ENCODE measurements around the gene SPATA24.

Gene SPATA24

DNA sequence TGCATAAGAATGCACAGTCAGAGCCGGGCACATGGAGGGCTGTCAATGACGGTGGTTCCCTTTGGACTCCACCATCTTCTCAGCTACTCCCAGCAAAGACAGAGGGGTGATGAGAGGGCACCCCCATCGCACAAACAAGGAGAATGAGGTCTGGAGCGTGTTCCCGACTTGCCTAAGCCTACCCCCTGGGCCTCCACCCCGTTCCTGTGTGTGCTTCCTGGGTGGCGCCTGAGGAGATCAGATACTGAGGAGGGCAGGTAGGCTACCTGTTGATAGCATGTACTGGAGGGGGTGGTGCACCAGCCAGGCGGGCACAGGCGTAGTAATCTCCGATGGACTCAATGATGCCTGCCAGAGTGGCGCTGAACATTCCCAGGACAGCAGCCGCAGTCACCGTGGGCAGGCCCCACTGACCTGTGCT is 24.9 kb downstream of the SPATA24 start:
- TF ChIP-seq TCF12 (IDR thresholded peaks at IDR 0.05; ENCODE audit: low read depth): no peak
- TF ChIP-seq EP300 (IDR thresholded peaks at IDR 0.05; ENCODE audit: borderline replicate concordance): no peak
- TF ChIP-seq, protein P1, sequence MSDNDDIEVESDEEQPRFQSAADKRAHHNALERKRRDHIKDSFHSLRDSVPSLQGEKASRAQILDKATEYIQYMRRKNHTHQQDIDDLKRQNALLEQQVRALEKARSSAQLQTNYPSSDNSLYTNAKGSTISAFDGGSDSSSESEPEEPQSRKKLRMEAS (IDR thresholded peaks at IDR 0.05): no peak
- no peak for TF ChIP-seq EGR1 (IDR thresholded peaks at IDR 0.05)
- no peak for TF ChIP-seq TAF1 (IDR thresholded peaks at IDR 0.05; ENCODE audit: low read depth)
- no peak for TF ChIP-seq TEAD4 (IDR thresholded peaks at IDR 0.05)
- TF ChIP-seq RAD21 (IDR thresholded peaks at IDR 0.05; ENCODE audit: low read depth): no peak
- TF ChIP-seq YY1 (IDR thresholded peaks at IDR 0.05; ENCODE audit: low read depth): no peak
- TF ChIP-seq, protein P2, sequence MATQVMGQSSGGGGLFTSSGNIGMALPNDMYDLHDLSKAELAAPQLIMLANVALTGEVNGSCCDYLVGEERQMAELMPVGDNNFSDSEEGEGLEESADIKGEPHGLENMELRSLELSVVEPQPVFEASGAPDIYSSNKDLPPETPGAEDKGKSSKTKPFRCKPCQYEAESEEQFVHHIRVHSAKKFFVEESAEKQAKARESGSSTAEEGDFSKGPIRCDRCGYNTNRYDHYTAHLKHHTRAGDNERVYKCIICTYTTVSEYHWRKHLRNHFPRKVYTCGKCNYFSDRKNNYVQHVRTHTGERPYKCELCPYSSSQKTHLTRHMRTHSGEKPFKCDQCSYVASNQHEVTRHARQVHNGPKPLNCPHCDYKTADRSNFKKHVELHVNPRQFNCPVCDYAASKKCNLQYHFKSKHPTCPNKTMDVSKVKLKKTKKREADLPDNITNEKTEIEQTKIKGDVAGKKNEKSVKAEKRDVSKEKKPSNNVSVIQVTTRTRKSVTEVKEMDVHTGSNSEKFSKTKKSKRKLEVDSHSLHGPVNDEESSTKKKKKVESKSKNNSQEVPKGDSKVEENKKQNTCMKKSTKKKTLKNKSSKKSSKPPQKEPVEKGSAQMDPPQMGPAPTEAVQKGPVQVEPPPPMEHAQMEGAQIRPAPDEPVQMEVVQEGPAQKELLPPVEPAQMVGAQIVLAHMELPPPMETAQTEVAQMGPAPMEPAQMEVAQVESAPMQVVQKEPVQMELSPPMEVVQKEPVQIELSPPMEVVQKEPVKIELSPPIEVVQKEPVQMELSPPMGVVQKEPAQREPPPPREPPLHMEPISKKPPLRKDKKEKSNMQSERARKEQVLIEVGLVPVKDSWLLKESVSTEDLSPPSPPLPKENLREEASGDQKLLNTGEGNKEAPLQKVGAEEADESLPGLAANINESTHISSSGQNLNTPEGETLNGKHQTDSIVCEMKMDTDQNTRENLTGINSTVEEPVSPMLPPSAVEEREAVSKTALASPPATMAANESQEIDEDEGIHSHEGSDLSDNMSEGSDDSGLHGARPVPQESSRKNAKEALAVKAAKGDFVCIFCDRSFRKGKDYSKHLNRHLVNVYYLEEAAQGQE (IDR thresholded peaks at IDR 0.05; ENCODE audit: low read depth): no peak
- no peak for TF ChIP-seq FOXM1 (IDR thresholded peaks at IDR 0.05; ENCODE audit: borderline replicate concordance, low read depth)
- TF ChIP-seq CEBPB (IDR thresholded peaks at IDR 0.05): no peak
- TF ChIP-seq CREB1 (IDR thresholded peaks at IDR 0.05; ENCODE audit: low read depth): no peak
- TF ChIP-seq NFIC (IDR thresholded peaks at IDR 0.05): no peak
- TF ChIP-seq, protein P3, sequence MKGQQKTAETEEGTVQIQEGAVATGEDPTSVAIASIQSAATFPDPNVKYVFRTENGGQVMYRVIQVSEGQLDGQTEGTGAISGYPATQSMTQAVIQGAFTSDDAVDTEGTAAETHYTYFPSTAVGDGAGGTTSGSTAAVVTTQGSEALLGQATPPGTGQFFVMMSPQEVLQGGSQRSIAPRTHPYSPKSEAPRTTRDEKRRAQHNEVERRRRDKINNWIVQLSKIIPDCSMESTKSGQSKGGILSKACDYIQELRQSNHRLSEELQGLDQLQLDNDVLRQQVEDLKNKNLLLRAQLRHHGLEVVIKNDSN (IDR thresholded peaks at IDR 0.05): no peak
- no peak for TF ChIP-seq ZBTB7A (IDR thresholded peaks at IDR 0.05; ENCODE audit: low read depth)

DNA sequence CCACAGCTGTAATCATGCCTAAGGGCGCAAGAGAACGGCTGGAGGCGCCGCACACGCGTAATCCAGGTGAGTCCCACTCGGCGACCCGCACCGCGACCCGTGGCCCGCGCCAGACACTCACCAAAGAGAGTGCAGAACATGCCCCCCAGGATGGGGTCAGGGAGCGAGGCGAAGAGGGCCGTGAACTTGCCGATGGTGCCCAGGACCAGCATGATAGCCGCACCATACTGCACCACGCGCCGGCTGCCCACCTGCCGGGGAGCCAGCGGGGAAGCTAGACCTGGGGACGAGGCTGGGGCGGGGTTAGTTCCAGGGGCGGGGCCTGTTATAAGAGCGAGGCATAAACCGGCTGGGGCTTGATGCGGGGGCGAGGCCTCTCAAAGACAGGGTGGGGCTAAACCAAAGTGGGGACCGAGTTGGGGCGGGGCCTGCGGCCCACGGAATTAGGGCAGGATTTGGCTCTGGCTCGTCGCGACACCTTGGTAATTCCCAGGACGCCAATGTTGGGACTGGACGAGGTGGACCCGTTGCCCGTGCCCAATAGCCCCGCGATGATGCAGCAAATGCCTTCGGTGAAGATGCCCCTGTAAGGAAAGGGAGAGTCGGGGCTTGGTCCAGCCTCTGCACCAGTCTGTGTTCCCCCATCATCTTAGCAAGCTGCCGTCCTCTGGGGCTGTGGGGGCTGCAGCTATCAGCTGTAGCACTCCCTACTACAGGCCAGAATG is 25.6 kb downstream of the SPATA24 start:
- TF ChIP-seq EGR1 (IDR thresholded peaks at IDR 0.05): no peak
- no peak for TF ChIP-seq YY1 (IDR thresholded peaks at IDR 0.05; ENCODE audit: low read depth)
- TF ChIP-seq, protein P2 (IDR thresholded peaks at IDR 0.05; ENCODE audit: low read depth): no peak
- TF ChIP-seq FOXM1 (IDR thresholded peaks at IDR 0.05; ENCODE audit: borderline replicate concordance, low read depth): no peak
- no peak for TF ChIP-seq TAF1 (IDR thresholded peaks at IDR 0.05; ENCODE audit: low read depth)
- TF ChIP-seq, protein P1 (IDR thresholded peaks at IDR 0.05): no peak
- TF ChIP-seq TCF12 (IDR thresholded peaks at IDR 0.05; ENCODE audit: low read depth): no peak
- no peak for TF ChIP-seq ZBTB7A (IDR thresholded peaks at IDR 0.05; ENCODE audit: low read depth)
- TF ChIP-seq, protein P3 (IDR thresholded peaks at IDR 0.05): no peak
- TF ChIP-seq EP300 (IDR thresholded peaks at IDR 0.05; ENCODE audit: borderline replicate concordance): no peak
- TF ChIP-seq TEAD4 (IDR thresholded peaks at IDR 0.05): no peak
- TF ChIP-seq CREB1 (IDR thresholded peaks at IDR 0.05; ENCODE audit: low read depth): no peak

DNA sequence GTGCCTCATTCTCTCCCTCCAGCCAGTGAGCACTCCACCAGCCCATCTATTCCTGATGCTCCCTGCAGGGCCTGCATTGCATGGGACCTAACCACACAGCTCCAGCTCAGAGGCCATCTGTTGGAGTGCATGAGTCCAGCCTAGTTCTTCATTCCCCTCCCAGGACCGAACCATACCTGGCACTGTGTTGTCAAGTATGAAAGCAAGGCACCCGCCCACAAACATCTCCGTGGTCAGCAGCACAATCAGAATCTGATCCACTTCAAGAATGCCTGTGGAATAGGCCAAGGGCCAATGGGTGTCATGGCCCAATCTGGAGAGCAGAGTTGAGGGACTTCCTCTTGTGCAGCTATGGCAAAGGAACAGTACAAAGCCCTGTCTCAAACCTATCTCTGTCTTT is 26.7 kb downstream of the SPATA24 start:
- TF ChIP-seq TCF12 (IDR thresholded peaks at IDR 0.05; ENCODE audit: low read depth): no peak
- no peak for TF ChIP-seq EP300 (IDR thresholded peaks at IDR 0.05; ENCODE audit: borderline replicate concordance)
- TF ChIP-seq, protein P1 (IDR thresholded peaks at IDR 0.05): no peak
- no peak for TF ChIP-seq ZBTB7A (IDR thresholded peaks at IDR 0.05; ENCODE audit: low read depth)
- TF ChIP-seq, protein P2 (IDR thresholded peaks at IDR 0.05; ENCODE audit: low read depth): no peak
- TF ChIP-seq TEAD4 (IDR thresholded peaks at IDR 0.05): no peak
- TF ChIP-seq, protein P3 (IDR thresholded peaks at IDR 0.05): no peak
- no peak for TF ChIP-seq EGR1 (IDR thresholded peaks at IDR 0.05)
- TF ChIP-seq RAD21 (IDR thresholded peaks at IDR 0.05; ENCODE audit: low read depth): no peak
- TF ChIP-seq YY1 (IDR thresholded peaks at IDR 0.05; ENCODE audit: low read depth): no peak
- TF ChIP-seq TAF1 (IDR thresholded peaks at IDR 0.05; ENCODE audit: low read depth): no peak
- no peak for TF ChIP-seq CREB1 (IDR thresholded peaks at IDR 0.05; ENCODE audit: low read depth)
- no peak for TF ChIP-seq FOXM1 (IDR thresholded peaks at IDR 0.05; ENCODE audit: borderline replicate concordance, low read depth)
- TF ChIP-seq CEBPB (IDR thresholded peaks at IDR 0.05): no peak
- TF ChIP-seq NFIC (IDR thresholded peaks at IDR 0.05): no peak

All from Ishikawa (cell line).